ENCODE measurements around the gene RALGPS2.

GRCh38 chr1:178688244-178688643 is 36.8 kb upstream of the RALGPS2 start:
- TF ChIP-seq POLR2A (IDR thresholded peaks at IDR 0.05) (no peak), CTCF (IDR thresholded peaks at IDR 0.05) (no peak), EP300 (IDR thresholded peaks at IDR 0.05) (no peak)

Data from tibial nerve (tissue), 4 donors.